Subcutaneous abdominal adipose tissue (tissue), 5 donors: ENCODE measurements around the gene ZCCHC13.
"Not testable (repeated sequence)": the region's sequence is repeated elsewhere in the genome, so short reads cannot be mapped to it uniquely, and the experiment has no call there.

Experiments used
- H3K27ac ChIP-seq: one replicate; pipeline ENCODE4 v1.7.0; 2013; ENCODE audit warnings: low read depth, mild to moderate bottlenecking, inconsistent platforms, low read length, moderate library complexity
- H3K27me3 ChIP-seq, 5 donors: one replicate each; pipeline ENCODE4 v1.7.0; 2013; ENCODE audit warnings: low read length in 5 of 5, inconsistent platforms in 1 of 5; ENCODE audit not compliant: control insufficient read depth in 5 of 5, insufficient read depth in 4 of 5
- H3K36me3 ChIP-seq, 5 donors: one replicate each; pipeline ENCODE4 v1.7.0; 2013; ENCODE audit warnings: low read length in 5 of 5; ENCODE audit not compliant: control insufficient read depth in 5 of 5, insufficient read depth in 5 of 5
- H3K4me1 ChIP-seq, 5 donors: one replicate each; pipeline ENCODE4 v1.7.0; 2013; ENCODE audit warnings: low read length in 5 of 5, mild to moderate bottlenecking in 3 of 5, moderate library complexity in 1 of 5; ENCODE audit not compliant: control insufficient read depth in 5 of 5, insufficient read depth in 5 of 5
- H3K4me3 ChIP-seq, 5 donors: one replicate each; pipeline ENCODE4 v1.7.0; 2013; ENCODE audit warnings: low read length in 5 of 5, low read depth in 1 of 5
- H3K9ac ChIP-seq, 5 donors: one replicate each; pipeline ENCODE4 v1.7.0; 2013; ENCODE audit warnings: low read length in 5 of 5, mild to moderate bottlenecking in 4 of 5, moderate library complexity in 3 of 5
- H3K9me3 ChIP-seq, 5 donors: one replicate each; pipeline ENCODE4 v1.7.0; 2013; ENCODE audit warnings: low read length in 5 of 5; ENCODE audit not compliant: control insufficient read depth in 5 of 5
- donor health status: healthy.
- donor health status: healthy.
- donor health status: healthy.
- donor health status: healthy.
- donor health status: healthy.

The ZCCHC13 gene

GRCh38 chrX:74304016-74304415, at the start of gene ZCCHC13:
ZCCHC13 (plus strand) TSS chrX:74304180; CDS start chrX:74304267, 87 bp downstream.
- Histone ChIP-seq H3K4me3 (no peak within 1 kb of the TSS), H3K36me3 (no peaks in the 10 kb centered on the region), H3K27ac (no peak within 1 kb of the TSS), H3K27me3 (peaks cover 0 to 3% (median 2%) of the 10 kb centered on the region in 5 donors), H3K9me3 (peaks cover 0 to 3% (median 0%) of the 10 kb centered on the region in 5 donors), H3K4me1 (no peaks in the 10 kb centered on the region), H3K9ac (no peak within 1 kb of the TSS)

GRCh38 chrX:74258111-74258510, 45.9 kb upstream of the ZCCHC13 start:
- not testable (repeated sequence) for H3K4me3 ChIP-seq
- peaks cover 0 to 26% (median 7%) of the 10 kb centered on the region in 5 donors for H3K4me1 ChIP-seq

GRCh38 chrX:74259885-74260491, 44.0 kb upstream of the ZCCHC13 start:
- Histone ChIP-seq H3K9me3 (no peaks in the 10 kb centered on the region), H3K36me3 (peaks cover 0 to 27% (median 8%) of the 10 kb centered on the region in 5 donors), H3K4me1 (peaks cover 0 to 18% (median 5%) of the 10 kb centered on the region in 5 donors), H3K9ac (no peak overlapping the region), H3K27ac (no peak overlapping the region), H3K27me3 (peaks cover 0 to 3% (median 0%) of the 10 kb centered on the region in 5 donors), H3K4me3 (no peak overlapping the region)

More at GRCh38 chrX:74258111-74258510, 45.9 kb upstream of the ZCCHC13 start:
- not testable (repeated sequence) for H3K9ac ChIP-seq, H3K27ac ChIP-seq, H3K9me3 ChIP-seq, H3K27me3 ChIP-seq
- peaks cover 3 to 27% (median 8%) of the 10 kb centered on the region in 5 donors for H3K36me3 ChIP-seq

GRCh38 chrX:74262452-74263209, 41.3 kb upstream of the ZCCHC13 start:
- H3K36me3 ChIP-seq, result peaks cover 0 to 25% (median 8%) of the 10 kb centered on the region in 5 donors
- no peaks in the 10 kb centered on the region for H3K4me1 ChIP-seq
- no peak overlapping the region for H3K4me3 ChIP-seq
- H3K9me3 ChIP-seq, result no peaks in the 10 kb centered on the region
- peaks cover 0 to 3% (median 0%) of the 10 kb centered on the region in 5 donors for H3K27me3 ChIP-seq
- H3K27ac ChIP-seq, result no peak overlapping the region
- H3K9ac ChIP-seq, result no peak overlapping the region

- peaks cover 0 to 23% (median 16%) of the 10 kb centered on the region in 5 donors for H3K36me3 ChIP-seq
- peaks cover 0 to 2% (median 0%) of the 10 kb centered on the region in 5 donors for H3K4me1 ChIP-seq
- peaks cover 0 to 3% (median 0%) of the 10 kb centered on the region in 5 donors for H3K27me3 ChIP-seq
- H3K9ac ChIP-seq, result no peak overlapping the region
- no peak overlapping the region for H3K4me3 ChIP-seq
- H3K27ac ChIP-seq, result no peak overlapping the region
- no peaks in the 10 kb centered on the region for H3K9me3 ChIP-seq
Observed at GRCh38 chrX:74270393-74270792, 33.6 kb upstream of the ZCCHC13 start.

DNA sequence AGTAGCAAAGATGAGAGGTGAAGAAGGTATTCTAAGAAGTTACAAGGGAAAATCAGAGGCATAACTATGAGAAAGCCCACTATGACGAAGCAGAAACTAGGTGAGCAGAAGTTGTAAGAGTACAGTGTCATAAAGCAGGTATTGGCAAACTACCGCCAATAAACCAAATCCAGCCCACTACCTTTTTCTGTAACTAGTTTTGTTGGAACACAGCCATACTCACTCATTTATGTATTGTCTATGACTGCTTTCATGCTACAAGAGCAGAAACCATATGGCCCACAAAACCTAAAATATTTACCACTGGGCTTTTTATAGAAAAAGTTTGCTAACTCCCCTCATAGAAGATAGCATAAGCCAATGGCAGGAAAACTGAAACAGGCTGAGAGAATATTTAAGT, 31.8 kb upstream of the ZCCHC13 start:
- no peak overlapping the region for H3K9ac ChIP-seq
- no peak overlapping the region for H3K4me3 ChIP-seq
- no peak overlapping the region for H3K27ac ChIP-seq
- no peaks in the 10 kb centered on the region for H3K9me3 ChIP-seq
- H3K36me3 ChIP-seq, result peaks cover 4 to 30% (median 17%) of the 10 kb centered on the region in 5 donors
- H3K27me3 ChIP-seq, result peaks cover 0 to 3% (median 0%) of the 10 kb centered on the region in 5 donors
- peaks cover 0 to 2% (median 0%) of the 10 kb centered on the region in 5 donors for H3K4me1 ChIP-seq

- H3K4me1 ChIP-seq, result peaks cover 0 to 2% (median 0%) of the 10 kb centered on the region in 5 donors
- no peak overlapping the region for H3K9ac ChIP-seq
- H3K27me3 ChIP-seq, result no peaks in the 10 kb centered on the region
- H3K4me3 ChIP-seq, result no peak overlapping the region
- no peaks in the 10 kb centered on the region for H3K9me3 ChIP-seq
- peaks cover 14 to 53% (median 16%) of the 10 kb centered on the region in 5 donors for H3K36me3 ChIP-seq
- H3K27ac ChIP-seq, result no peak overlapping the region
Observed at GRCh38 chrX:74274516-74274915, 29.5 kb upstream of the ZCCHC13 start.

- Histone ChIP-seq H3K4me1 (peaks cover 0 to 3% (median 0%) of the 10 kb centered on the region in 5 donors), H3K27ac (no peak overlapping the region), H3K9ac (no peak overlapping the region), H3K9me3 (no peaks in the 10 kb centered on the region), H3K4me3 (no peak overlapping the region), H3K36me3 (peaks cover 20 to 63% (median 34%) of the 10 kb centered on the region in 5 donors), H3K27me3 (peaks cover 0 to 3% (median 0%) of the 10 kb centered on the region in 5 donors)
Observed at GRCh38 chrX:74277320-74277719, 26.7 kb upstream of the ZCCHC13 start.

DNA sequence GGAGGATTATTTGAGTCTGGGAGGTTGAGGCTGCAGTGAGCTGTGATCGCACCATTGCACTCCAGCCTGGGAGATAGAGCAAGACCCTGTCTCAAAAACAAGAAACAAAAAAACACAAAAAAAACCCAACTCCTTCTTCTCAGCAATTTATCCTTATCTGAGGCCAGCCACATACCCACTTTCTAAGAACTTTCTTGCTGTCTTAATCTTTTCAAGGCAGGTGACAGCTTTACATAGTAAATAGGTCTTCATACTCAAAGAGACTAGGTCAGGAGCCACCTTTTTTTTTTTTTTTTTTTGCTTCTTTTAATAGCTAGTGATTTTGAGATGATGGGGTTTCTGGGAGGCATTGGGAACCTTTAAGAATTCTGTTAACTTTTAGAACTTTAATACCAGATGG, 26.1 kb upstream of the ZCCHC13 start:
- no peak overlapping the region for H3K4me3 ChIP-seq
- H3K27me3 ChIP-seq, result peaks cover 0 to 3% (median 0%) of the 10 kb centered on the region in 5 donors
- no peaks in the 10 kb centered on the region for H3K9me3 ChIP-seq
- no peak overlapping the region for H3K9ac ChIP-seq
- no peak overlapping the region for H3K27ac ChIP-seq
- peaks cover 0 to 4% (median under 1%) of the 10 kb centered on the region in 5 donors for H3K4me1 ChIP-seq
- H3K36me3 ChIP-seq, result peaks cover 20 to 63% (median 34%) of the 10 kb centered on the region in 5 donors

DNA sequence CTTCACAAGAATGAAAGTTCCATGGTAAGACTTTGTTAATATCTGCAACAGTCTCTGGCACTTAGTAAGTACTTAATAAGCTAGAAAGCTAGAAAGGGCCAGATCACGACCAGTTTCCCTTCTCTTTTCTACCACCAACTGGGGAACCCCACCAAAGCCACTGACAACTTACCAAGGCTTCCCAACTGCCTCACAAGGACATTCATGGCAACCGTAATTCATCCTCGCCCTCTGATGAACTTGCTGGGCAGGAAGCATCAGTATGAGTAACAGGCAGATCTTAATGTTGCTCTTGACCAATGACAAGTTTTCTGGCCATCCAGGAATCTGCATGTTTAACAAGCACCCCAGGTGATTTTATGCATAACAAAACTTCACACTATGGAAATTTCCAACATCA, 23.2 kb upstream of the ZCCHC13 start:
- Histone ChIP-seq H3K36me3 (peaks cover 22 to 51% (median 32%) of the 10 kb centered on the region in 5 donors), H3K27ac (no peak overlapping the region), H3K4me3 (no peak overlapping the region), H3K9me3 (no peaks in the 10 kb centered on the region), H3K4me1 (peaks cover 0 to 17% (median 8%) of the 10 kb centered on the region in 5 donors), H3K27me3 (peaks cover 0 to 3% (median 0%) of the 10 kb centered on the region in 5 donors), H3K9ac (no peak overlapping the region)
